ENCODE measurements around the gene INTS4. TPM values are rescaled to one million over a fixed set of nuclear protein-coding genes. Genes with fewer than 3 reads are reported as not detected.
"Not testable (repeated sequence)": the region's sequence is repeated elsewhere in the genome, so short reads cannot be mapped to it uniquely, and the experiment has no call there.

Gene INTS4
- total and polyA plus RNA-seq, 8 donors = 31.1 to 63.9 (median 51.9) TPM

GRCh38 chr11:77959434-77959833 is 35.0 kb downstream of the INTS4 start:
- H3K4me1 ChIP-seq = no peaks in the 10 kb centered on the region
- ATAC-seq (no peak), DNase-seq (no peak)
- no peak overlapping the region for H3K4me3 ChIP-seq
- H3K36me3 ChIP-seq = peaks cover 0 to 58% of the 10 kb centered on the region in 2 donors
- no peaks in the 10 kb centered on the region for H3K9me3 ChIP-seq
- intact Hi-C loops (cut with DNase I) = no loop called here
- TF ChIP-seq CTCF (IDR thresholded peaks at IDR 0.05) = no peak
- H3K27ac ChIP-seq = no peak overlapping the region
- H3K27me3 ChIP-seq = no peaks in the 10 kb centered on the region

GRCh38 chr11:77958583-77959177 is 35.8 kb downstream of the INTS4 start:
- intact Hi-C loops (cut with DNase I); H3K4me3 ChIP-seq; H3K9me3 ChIP-seq; H3K27ac ChIP-seq; DNase-seq; H3K4me1 ChIP-seq; ATAC-seq; H3K27me3 ChIP-seq: not testable (repeated sequence)
- peaks cover 0 to 66% of the 10 kb centered on the region in 2 donors for H3K36me3 ChIP-seq

GRCh38 chr11:77943296-77943695 is 51.2 kb downstream of the INTS4 start:
- H3K4me3 ChIP-seq; H3K9me3 ChIP-seq; H3K27ac ChIP-seq; intact Hi-C loops (cut with DNase I); ATAC-seq; H3K27me3 ChIP-seq; H3K4me1 ChIP-seq; DNase-seq: not testable (repeated sequence)
- peaks cover 0 to 14% of the 10 kb centered on the region in 2 donors for H3K36me3 ChIP-seq

GRCh38 chr11:77942465-77942864 is 52.0 kb downstream of the INTS4 start:
- H3K9me3 ChIP-seq; intact Hi-C loops (cut with DNase I); H3K27ac ChIP-seq; DNase-seq; H3K36me3 ChIP-seq; H3K4me1 ChIP-seq; H3K27me3 ChIP-seq; ATAC-seq; H3K4me3 ChIP-seq: not testable (repeated sequence)

- intact Hi-C loops (cut with DNase I); H3K27me3 ChIP-seq; H3K9me3 ChIP-seq; ATAC-seq; DNase-seq; H3K4me1 ChIP-seq; H3K27ac ChIP-seq; H3K4me3 ChIP-seq: not testable (repeated sequence)
- H3K36me3 ChIP-seq = peaks cover 0 to 12% of the 10 kb centered on the region in 2 donors
Observed at GRCh38 chr11:77933596-77933995, 60.9 kb downstream of the INTS4 start.

GRCh38 chr11:77930334-77931208 is 63.9 kb downstream of the INTS4 start:
- H3K27me3 ChIP-seq; H3K27ac ChIP-seq; H3K4me3 ChIP-seq; intact Hi-C loops (cut with DNase I); ATAC-seq; H3K9me3 ChIP-seq; H3K4me1 ChIP-seq; DNase-seq: not testable (repeated sequence)
- peaks cover 0 to 24% of the 10 kb centered on the region in 2 donors for H3K36me3 ChIP-seq

- H3K27me3 ChIP-seq; H3K4me1 ChIP-seq; H3K9me3 ChIP-seq; H3K4me3 ChIP-seq; DNase-seq; ATAC-seq; H3K27ac ChIP-seq; intact Hi-C loops (cut with DNase I): not testable (repeated sequence)
- peaks cover 0 to 45% of the 10 kb centered on the region in 2 donors for H3K36me3 ChIP-seq
Observed at GRCh38 chr11:77917713-77918112, 76.8 kb downstream of the INTS4 start.

- H3K27ac ChIP-seq; H3K4me3 ChIP-seq; intact Hi-C loops (cut with DNase I); H3K27me3 ChIP-seq; H3K9me3 ChIP-seq; H3K4me1 ChIP-seq: not testable (repeated sequence)
- H3K36me3 ChIP-seq = peaks cover 0 to 33% of the 10 kb centered on the region in 2 donors
- peak in 2 of 4 donors; percentile 12 to 34 for DNase-seq
- ATAC-seq = peak; percentile 70
Observed at GRCh38 chr11:77914307-77914791, 80.1 kb downstream of the INTS4 start.

GRCh38 chr11:77913608-77914306 is 80.7 kb downstream of the INTS4 start:
- H3K4me3 ChIP-seq; H3K27me3 ChIP-seq; H3K9me3 ChIP-seq; ATAC-seq; intact Hi-C loops (cut with DNase I); H3K27ac ChIP-seq; H3K4me1 ChIP-seq: not testable (repeated sequence)
- peaks cover 0 to 27% of the 10 kb centered on the region in 2 donors for H3K36me3 ChIP-seq
- DNase-seq = peak in 1 of 4 donors; percentile 7

GRCh38 chr11:77910828-77911227 is 83.6 kb downstream of the INTS4 start:
- H3K27me3 ChIP-seq; H3K27ac ChIP-seq; H3K4me3 ChIP-seq; intact Hi-C loops (cut with DNase I); H3K9me3 ChIP-seq; H3K4me1 ChIP-seq; DNase-seq; ATAC-seq: not testable (repeated sequence)
- H3K36me3 ChIP-seq = peaks cover 0 to 29% of the 10 kb centered on the region in 2 donors
